ENCODE data around the gene MEF2B. TPM values are rescaled to one million over a fixed set of nuclear protein-coding genes. Genes with fewer than 3 reads are reported as not detected.
A peak's percentile ranks its signal among the peaks of the same experiment; 100 is the strongest.

MEF2B gene
- total RNA-seq, 1 donor from 2014 or later = 1.5 TPM

DNA sequence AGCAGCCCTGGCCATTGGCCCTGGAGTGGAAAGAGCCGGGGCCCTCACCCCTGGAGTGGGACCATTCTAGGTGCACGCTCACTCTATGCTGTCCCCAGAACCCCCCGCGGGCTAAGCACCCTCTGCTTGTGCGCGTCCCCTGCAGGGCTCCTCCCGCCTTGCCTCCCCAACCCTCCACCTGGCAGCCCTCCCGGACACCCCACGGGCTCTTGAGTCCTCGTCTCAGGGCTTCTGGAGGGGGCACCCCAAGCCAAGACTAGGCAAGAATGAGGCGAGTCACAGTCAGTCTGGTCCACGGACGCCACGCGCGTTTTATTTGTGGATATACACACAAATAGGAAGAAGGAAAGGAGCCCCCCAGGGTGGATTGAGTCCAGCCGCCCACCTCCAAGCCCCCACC, 24.8 kb downstream of the MEF2B start:
- Mint-ChIP-seq H3K4me3 (no peak overlapping the region), H3K36me3 (ENCODE audit: low read depth) (no peaks in the 10 kb centered on the region), H3K9me3 (no peaks in the 10 kb centered on the region), H3K27me3 (ENCODE audit: low read depth) (peaks cover 5% of the 10 kb centered on the region), H3K27ac (ENCODE audit: unreplicated experiment) (no peak overlapping the region), H3K4me1 (no peaks in the 10 kb centered on the region)
- TF ChIP-seq, protein P1, sequence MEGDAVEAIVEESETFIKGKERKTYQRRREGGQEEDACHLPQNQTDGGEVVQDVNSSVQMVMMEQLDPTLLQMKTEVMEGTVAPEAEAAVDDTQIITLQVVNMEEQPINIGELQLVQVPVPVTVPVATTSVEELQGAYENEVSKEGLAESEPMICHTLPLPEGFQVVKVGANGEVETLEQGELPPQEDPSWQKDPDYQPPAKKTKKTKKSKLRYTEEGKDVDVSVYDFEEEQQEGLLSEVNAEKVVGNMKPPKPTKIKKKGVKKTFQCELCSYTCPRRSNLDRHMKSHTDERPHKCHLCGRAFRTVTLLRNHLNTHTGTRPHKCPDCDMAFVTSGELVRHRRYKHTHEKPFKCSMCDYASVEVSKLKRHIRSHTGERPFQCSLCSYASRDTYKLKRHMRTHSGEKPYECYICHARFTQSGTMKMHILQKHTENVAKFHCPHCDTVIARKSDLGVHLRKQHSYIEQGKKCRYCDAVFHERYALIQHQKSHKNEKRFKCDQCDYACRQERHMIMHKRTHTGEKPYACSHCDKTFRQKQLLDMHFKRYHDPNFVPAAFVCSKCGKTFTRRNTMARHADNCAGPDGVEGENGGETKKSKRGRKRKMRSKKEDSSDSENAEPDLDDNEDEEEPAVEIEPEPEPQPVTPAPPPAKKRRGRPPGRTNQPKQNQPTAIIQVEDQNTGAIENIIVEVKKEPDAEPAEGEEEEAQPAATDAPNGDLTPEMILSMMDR (conservative IDR thresholded peaks at IDR 0.05) = no peak
- DNase-seq (ENCODE audit: low read depth, low spot score) = no peak

DNA sequence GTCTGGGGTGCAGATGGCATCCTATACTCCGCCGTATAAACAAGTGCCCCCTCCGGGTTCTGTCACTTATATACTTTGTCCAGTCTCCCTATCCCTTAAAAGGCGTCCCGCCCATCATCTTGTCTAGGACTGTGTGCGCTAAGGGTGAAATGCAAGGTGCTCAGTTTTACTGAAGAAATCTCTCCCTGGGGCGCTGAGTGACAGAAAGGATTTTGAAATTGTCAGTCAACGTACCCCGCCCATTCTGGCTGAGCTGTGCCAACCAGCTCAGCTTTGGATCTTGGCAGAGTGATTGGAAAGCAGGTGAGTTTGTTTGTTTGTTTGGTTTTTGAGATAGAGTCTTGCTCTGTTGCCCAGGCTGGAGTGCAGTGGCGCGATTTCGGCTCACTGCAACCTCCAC, 27.7 kb downstream of the MEF2B start:
- Mint-ChIP-seq H3K4me1 (peaks cover 15% of the 10 kb centered on the region), H3K36me3 (ENCODE audit: low read depth) (no peaks in the 10 kb centered on the region), H3K27ac (ENCODE audit: unreplicated experiment) (no peak overlapping the region), H3K4me3 (no peak overlapping the region), H3K9me3 (peaks cover 3% of the 10 kb centered on the region), H3K27me3 (ENCODE audit: low read depth) (peaks cover 5% of the 10 kb centered on the region)
- no peak for DNase-seq (ENCODE audit: low read depth, low spot score)
- TF ChIP-seq, protein P1 (conservative IDR thresholded peaks at IDR 0.05) = no peak

DNA sequence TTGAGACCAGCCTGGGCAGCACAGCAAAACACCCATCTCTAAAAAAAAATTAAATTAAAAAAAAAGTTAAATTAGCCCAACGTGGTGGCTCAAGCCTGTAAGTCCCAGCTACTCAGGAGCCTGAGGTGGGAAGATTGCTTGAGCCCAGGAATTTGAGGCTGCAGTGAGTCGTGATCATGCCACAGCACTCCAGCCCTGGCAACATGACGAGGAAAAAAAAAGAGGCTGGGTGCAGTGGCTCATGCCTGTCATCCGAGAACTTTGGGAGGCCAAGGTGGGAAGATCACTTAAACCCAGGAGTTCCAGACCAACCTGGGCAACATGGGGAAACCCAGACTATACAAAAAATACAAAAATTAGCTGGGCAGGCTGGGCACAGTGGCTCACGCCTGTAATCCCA, 29.6 kb downstream of the MEF2B start:
- DNase-seq (ENCODE audit: low read depth, low spot score) = no peak
- Mint-ChIP-seq H3K27me3 (ENCODE audit: low read depth) (peaks cover 5% of the 10 kb centered on the region), H3K27ac (ENCODE audit: unreplicated experiment) (no peak overlapping the region), H3K36me3 (ENCODE audit: low read depth) (no peaks in the 10 kb centered on the region), H3K4me3 (peak overlapping the region; percentile 47), H3K9me3 (peaks cover 3% of the 10 kb centered on the region), H3K4me1 (peaks cover 21% of the 10 kb centered on the region)
- TF ChIP-seq, protein P1 (conservative IDR thresholded peaks at IDR 0.05) = no peak

DNA sequence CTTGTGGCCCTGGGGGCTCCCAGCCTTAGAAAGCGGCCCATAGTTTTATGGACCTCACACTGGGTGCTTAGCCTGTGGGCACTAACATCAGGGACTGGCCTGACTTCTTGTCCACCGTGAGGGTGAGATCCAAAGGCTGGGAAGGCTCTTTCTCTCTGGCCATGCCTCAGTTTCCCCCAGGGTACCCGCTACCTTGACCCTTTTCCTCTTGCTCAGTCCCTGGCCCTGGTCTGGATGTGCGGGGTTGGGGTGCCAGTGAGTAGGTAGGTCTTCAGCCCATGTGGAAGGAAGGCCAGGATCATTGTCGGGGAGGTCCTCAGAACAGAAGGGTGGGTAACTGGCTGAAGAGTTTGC, 30.2 kb downstream of the MEF2B start:
- peak overlapping the region; percentile 35 for H3K4me3 Mint-ChIP-seq
- H3K9me3 Mint-ChIP-seq = peaks cover 3% of the 10 kb centered on the region
- H3K27me3 Mint-ChIP-seq (ENCODE audit: low read depth) = peaks cover 5% of the 10 kb centered on the region
- H3K27ac Mint-ChIP-seq (ENCODE audit: unreplicated experiment) = no peak overlapping the region
- H3K36me3 Mint-ChIP-seq (ENCODE audit: low read depth) = no peaks in the 10 kb centered on the region
- TF ChIP-seq, protein P1 (conservative IDR thresholded peaks at IDR 0.05) = peak; percentile 9
- peaks cover 21% of the 10 kb centered on the region for H3K4me1 Mint-ChIP-seq
- DNase-seq (ENCODE audit: low read depth, low spot score) = no peak

DNA sequence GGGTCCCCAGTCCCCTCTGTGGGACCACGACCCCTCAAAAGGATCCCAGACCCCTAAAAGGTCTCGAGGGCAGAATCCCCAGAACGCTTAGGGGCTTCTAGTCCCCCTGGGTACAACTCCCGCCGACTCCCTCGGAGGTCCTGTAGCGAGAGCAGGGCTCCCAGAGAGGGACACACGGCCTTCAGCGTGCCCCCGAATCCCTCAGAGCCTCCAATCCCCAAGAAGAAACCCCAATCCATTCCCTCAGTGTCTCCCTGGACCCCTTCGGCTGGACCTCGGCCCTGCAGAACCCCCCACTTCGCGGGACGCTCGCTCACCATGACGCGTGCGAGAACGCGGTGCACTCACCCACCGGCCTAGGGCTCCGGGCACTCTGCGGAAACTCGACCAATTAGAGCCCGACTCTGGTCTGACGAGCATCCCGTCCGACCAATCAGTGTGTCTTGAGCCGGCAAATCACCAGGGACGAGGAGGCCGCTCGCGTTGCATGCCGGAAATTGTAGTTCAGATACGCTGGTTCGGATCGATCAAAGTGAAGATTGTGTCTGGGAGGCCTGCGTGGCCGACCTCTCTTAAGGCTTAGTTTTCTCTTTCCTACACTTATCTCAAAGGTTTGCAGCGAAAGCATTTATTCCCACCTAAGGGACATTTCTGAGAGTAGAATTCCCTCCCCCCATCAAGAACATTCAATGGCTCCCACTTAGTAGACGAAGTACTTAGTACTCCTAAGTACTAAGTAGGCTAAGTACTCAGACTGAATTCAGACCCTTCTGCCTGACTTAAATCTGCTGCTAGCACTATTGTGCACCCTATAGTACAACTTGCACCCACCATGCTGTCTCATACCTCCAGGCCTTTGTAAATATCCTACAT, 31.7 kb downstream of the MEF2B start, which contains the start of gene TMEM161A:
TMEM161A (minus strand) TSS at position 370 of the 873 bp plus-strand sequence; CDS start at position 320, 50 bp downstream.
- H3K9me3 Mint-ChIP-seq = peaks cover 3% of the 10 kb centered on the region
- TF ChIP-seq, protein P1 (conservative IDR thresholded peaks at IDR 0.05) = no peak
- peak; percentile 97 for DNase-seq (ENCODE audit: low read depth, low spot score)
- H3K27ac Mint-ChIP-seq (ENCODE audit: unreplicated experiment) = peak within 1 kb of the TSS; percentile 99
- peaks cover 5% of the 10 kb centered on the region for H3K27me3 Mint-ChIP-seq (ENCODE audit: low read depth)
- peaks cover 21% of the 10 kb centered on the region for H3K4me1 Mint-ChIP-seq
- H3K36me3 Mint-ChIP-seq (ENCODE audit: low read depth) = no peaks in the 10 kb centered on the region
- H3K4me3 Mint-ChIP-seq = peak within 1 kb of the TSS; percentile 98
